ENCODE measurements around the gene MXD4. TPM values are rescaled to one million over a fixed set of nuclear protein-coding genes. Genes with fewer than 3 reads are reported as not detected.

MXD4 gene
- polyA plus RNA-seq, 1 donor (not counting 4 experiments of a cell fraction or from before 2014, with no cell fraction given), result 26.0 TPM

DNA sequence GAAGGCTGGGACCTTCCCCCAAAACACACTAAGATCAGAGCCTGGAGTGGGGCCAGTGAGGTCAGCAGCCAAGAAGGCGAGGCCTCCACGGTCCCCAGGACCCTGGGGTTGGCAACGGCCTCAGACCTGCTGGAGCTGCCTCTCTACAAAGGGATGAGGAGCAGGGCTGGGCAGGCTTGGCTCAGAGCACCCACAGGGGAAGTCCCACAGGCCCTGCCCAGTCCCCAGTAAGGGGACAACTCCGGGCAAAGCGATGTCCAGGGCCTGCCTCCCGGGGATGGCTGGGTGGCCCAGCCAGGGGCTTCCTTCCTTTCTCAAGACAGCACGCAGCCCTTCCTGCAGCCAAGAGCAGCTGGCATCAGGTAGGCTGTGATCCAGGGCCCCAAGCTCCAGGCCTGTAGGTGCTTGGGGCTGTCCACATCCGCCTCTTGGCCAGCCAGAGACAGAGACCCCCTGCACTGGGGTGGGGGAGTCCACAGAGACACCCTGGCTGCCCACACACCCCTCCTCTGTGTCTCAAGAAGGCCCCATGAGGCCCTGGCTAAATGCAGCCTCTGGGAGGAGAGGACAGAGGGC lies 5.7 kb downstream of the MXD4 start:
- TF ChIP-seq, protein P1, sequence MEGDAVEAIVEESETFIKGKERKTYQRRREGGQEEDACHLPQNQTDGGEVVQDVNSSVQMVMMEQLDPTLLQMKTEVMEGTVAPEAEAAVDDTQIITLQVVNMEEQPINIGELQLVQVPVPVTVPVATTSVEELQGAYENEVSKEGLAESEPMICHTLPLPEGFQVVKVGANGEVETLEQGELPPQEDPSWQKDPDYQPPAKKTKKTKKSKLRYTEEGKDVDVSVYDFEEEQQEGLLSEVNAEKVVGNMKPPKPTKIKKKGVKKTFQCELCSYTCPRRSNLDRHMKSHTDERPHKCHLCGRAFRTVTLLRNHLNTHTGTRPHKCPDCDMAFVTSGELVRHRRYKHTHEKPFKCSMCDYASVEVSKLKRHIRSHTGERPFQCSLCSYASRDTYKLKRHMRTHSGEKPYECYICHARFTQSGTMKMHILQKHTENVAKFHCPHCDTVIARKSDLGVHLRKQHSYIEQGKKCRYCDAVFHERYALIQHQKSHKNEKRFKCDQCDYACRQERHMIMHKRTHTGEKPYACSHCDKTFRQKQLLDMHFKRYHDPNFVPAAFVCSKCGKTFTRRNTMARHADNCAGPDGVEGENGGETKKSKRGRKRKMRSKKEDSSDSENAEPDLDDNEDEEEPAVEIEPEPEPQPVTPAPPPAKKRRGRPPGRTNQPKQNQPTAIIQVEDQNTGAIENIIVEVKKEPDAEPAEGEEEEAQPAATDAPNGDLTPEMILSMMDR (optimal IDR thresholded peaks at IDR 0.05 in 1 of 3, IDR thresholded peaks at IDR 0.05 in 1 of 3, conservative IDR thresholded peaks at IDR 0.05 in 1 of 3; ENCODE audit: extremely low read depth in 1 of 3, insufficient read depth in 2 of 3, low read length in 3 of 3), result no peak
- TF ChIP-seq EZH2 (IDR thresholded peaks at IDR 0.05; ENCODE audit: low read length), result no peak
- dilution Hi-C loops (cut with MboI; ENCODE audit: extremely low pct_ligation_motif_present, low sequenced_read_pairs), result no loop called here
- H2AFZ ChIP-seq (ENCODE audit: control insufficient read depth, low read length), result no peak overlapping the region
- H3K4me1 ChIP-seq (ENCODE audit: control insufficient read depth, extremely low read depth, insufficient read depth, low read length), result peaks cover 7% of the 10 kb centered on the region
- no peaks in the 10 kb centered on the region for H3K9me1 ChIP-seq (ENCODE audit: control insufficient read depth, extremely low read depth, insufficient read depth, low read length)
- H3K27me3 ChIP-seq (ENCODE audit: control insufficient read depth, extremely low read depth, insufficient read depth, low read length), result no peaks in the 10 kb centered on the region
- H3K36me3 ChIP-seq (ENCODE audit: control insufficient read depth in 2 of 2, extremely low read depth in 1 of 2, insufficient read depth in 2 of 2, low read length in 2 of 2), result peaks cover 4 to 25% of the 10 kb centered on the region in 2 experiments
- DNase-seq (ENCODE audit: low read depth, low spot score) (no peak), FAIRE-seq (no peak)
- H4K20me1 ChIP-seq (ENCODE audit: control insufficient read depth, extremely low read depth, insufficient read depth, low read length), result peaks cover 8% of the 10 kb centered on the region
- H3K4me2 ChIP-seq (ENCODE audit: control insufficient read depth, extremely low read depth, insufficient read depth, low read depth, low read length), result no peak overlapping the region
- H3K9ac ChIP-seq (ENCODE audit: control insufficient read depth, extremely low read depth, insufficient read depth, low read length), result no peak overlapping the region
- no peaks in the 10 kb centered on the region for H3K9me3 ChIP-seq (ENCODE audit: control insufficient read depth, low read depth, low read length)
- no peak overlapping the region for H3K4me3 ChIP-seq (ENCODE audit: control insufficient read depth in 2 of 3, extremely low read depth in 1 of 3, insufficient read depth in 2 of 3, low read depth in 1 of 3, low read length in 3 of 3)
- H3K79me2 ChIP-seq (ENCODE audit: control insufficient read depth, insufficient read depth, low read length), result peaks cover 10% of the 10 kb centered on the region
- no peak overlapping the region for H3K27ac ChIP-seq (ENCODE audit: control insufficient read depth, insufficient read depth, low read length)

DNA sequence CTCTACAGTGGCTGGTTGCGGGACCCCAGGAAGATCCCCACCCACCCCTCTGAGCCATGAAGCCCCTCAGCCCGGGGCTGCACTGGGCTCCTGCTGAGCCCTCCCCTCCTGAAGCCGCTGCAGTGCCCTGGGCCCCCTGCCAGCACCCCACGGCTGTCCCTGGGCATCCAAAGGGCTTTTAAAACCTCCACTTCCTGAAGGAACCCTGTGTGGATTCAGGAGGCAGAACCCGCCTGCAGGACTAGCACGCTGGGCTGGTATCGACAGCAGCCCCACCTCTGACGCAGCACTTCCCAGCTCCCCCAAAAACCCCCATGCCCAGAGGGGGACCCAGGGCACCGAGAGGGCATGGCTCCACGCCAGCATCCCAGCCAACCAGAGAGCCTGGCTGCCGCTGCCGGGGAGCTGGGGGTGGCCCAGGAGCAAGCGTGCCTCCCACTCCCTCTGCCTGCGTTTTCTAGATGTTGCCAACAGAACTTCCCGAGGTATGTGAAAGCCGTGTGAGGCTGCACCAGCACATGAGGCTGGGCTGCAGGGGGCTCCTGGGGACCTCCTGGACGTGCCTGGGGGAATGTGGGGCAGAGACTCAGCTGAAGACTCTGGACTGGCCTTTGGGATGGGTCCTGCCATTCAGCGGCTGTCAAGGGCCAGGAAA lies 6.3 kb downstream of the MXD4 start:
- TF ChIP-seq EZH2 (IDR thresholded peaks at IDR 0.05; ENCODE audit: low read length), result no peak
- TF ChIP-seq, protein P1 (optimal IDR thresholded peaks at IDR 0.05 in 1 of 3, IDR thresholded peaks at IDR 0.05 in 1 of 3, conservative IDR thresholded peaks at IDR 0.05 in 1 of 3; ENCODE audit: extremely low read depth in 1 of 3, insufficient read depth in 2 of 3, low read length in 3 of 3), result no peak
- H3K36me3 ChIP-seq (ENCODE audit: control insufficient read depth in 2 of 2, extremely low read depth in 1 of 2, insufficient read depth in 2 of 2, low read length in 2 of 2), result peaks cover 4 to 28% of the 10 kb centered on the region in 2 experiments
- H3K27me3 ChIP-seq (ENCODE audit: control insufficient read depth, extremely low read depth, insufficient read depth, low read length), result no peaks in the 10 kb centered on the region
- no peak overlapping the region for H2AFZ ChIP-seq (ENCODE audit: control insufficient read depth, low read length)
- H3K4me3 ChIP-seq (ENCODE audit: control insufficient read depth in 2 of 3, extremely low read depth in 1 of 3, insufficient read depth in 2 of 3, low read depth in 1 of 3, low read length in 3 of 3), result no peak overlapping the region
- dilution Hi-C loops (cut with MboI; ENCODE audit: extremely low pct_ligation_motif_present, low sequenced_read_pairs), result no loop called here
- no peak for FAIRE-seq
- H3K4me2 ChIP-seq (ENCODE audit: control insufficient read depth, extremely low read depth, insufficient read depth, low read depth, low read length), result no peak overlapping the region
- H3K9me3 ChIP-seq (ENCODE audit: control insufficient read depth, low read depth, low read length), result no peaks in the 10 kb centered on the region
- H3K9ac ChIP-seq (ENCODE audit: control insufficient read depth, extremely low read depth, insufficient read depth, low read length), result no peak overlapping the region
- H3K9me1 ChIP-seq (ENCODE audit: control insufficient read depth, extremely low read depth, insufficient read depth, low read length), result no peaks in the 10 kb centered on the region
- no peak overlapping the region for H3K27ac ChIP-seq (ENCODE audit: control insufficient read depth, insufficient read depth, low read length)
- peaks cover 8% of the 10 kb centered on the region for H4K20me1 ChIP-seq (ENCODE audit: control insufficient read depth, extremely low read depth, insufficient read depth, low read length)
- H3K79me2 ChIP-seq (ENCODE audit: control insufficient read depth, insufficient read depth, low read length), result peaks cover 9% of the 10 kb centered on the region
- H3K4me1 ChIP-seq (ENCODE audit: control insufficient read depth, extremely low read depth, insufficient read depth, low read length), result peaks cover 5% of the 10 kb centered on the region
- no peak for DNase-seq (ENCODE audit: low read depth, low spot score)

Measured in keratinocyte (primary cell).